NCI-H2171 treated with DMSO at 0.1 percent for 48 hours (cell line): ENCODE data around the gene SIM2.

ENCODE experiments used
- DNase-seq: peaks from one replicate; lab custom pipeline; 2025; lab: John Stamatoyannopoulos, UW

SIM2 gene

GRCh38 chr21:36738489-36739126, 39.7 kb downstream of the SIM2 start:
- no peak for DNase-seq

- no peak for DNase-seq
These were observed 42.6 kb downstream of the SIM2 start for GRCh38 chr21:36741506-36741905.

GRCh38 chr21:36743008-36743407, 44.1 kb downstream of the SIM2 start:
- no peak for DNase-seq

- no peak for DNase-seq
These were observed 44.5 kb downstream of the SIM2 start for GRCh38 chr21:36743446-36743845.

GRCh38 chr21:36744190-36744559, 45.3 kb downstream of the SIM2 start:
- no peak for DNase-seq

- DNase-seq = no peak
These were observed 45.8 kb downstream of the SIM2 start for GRCh38 chr21:36744560-36745231.

GRCh38 chr21:36745459-36745858, 46.5 kb downstream of the SIM2 start:
- DNase-seq = no peak

- DNase-seq = no peak
These were observed 48.3 kb downstream of the SIM2 start for GRCh38 chr21:36747041-36747814.

- DNase-seq = peak; percentile 43
These were observed 49.0 kb downstream of the SIM2 start for GRCh38 chr21:36747815-36748383.

- no peak for DNase-seq
These were observed 51.1 kb downstream of the SIM2 start for GRCh38 chr21:36749935-36750575.

GRCh38 chr21:36750576-36750959, 51.7 kb downstream of the SIM2 start:
- DNase-seq = no peak

GRCh38 chr21:36751383-36751782, 52.5 kb downstream of the SIM2 start:
- no peak for DNase-seq

- DNase-seq = no peak
These were observed 54.6 kb downstream of the SIM2 start for GRCh38 chr21:36753556-36753955.

- DNase-seq = no peak
These were observed 55.5 kb downstream of the SIM2 start for GRCh38 chr21:36754241-36754898.

GRCh38 chr21:36756527-36756926, 57.6 kb downstream of the SIM2 start:
- no peak for DNase-seq

GRCh38 chr21:36757196-36757595, 58.3 kb downstream of the SIM2 start:
- DNase-seq = no peak

GRCh38 chr21:36759348-36760083, 60.6 kb downstream of the SIM2 start:
- DNase-seq = no peak

GRCh38 chr21:36761685-36762084, 62.8 kb downstream of the SIM2 start:
- no peak for DNase-seq

- no peak for DNase-seq
These were observed 63.7 kb downstream of the SIM2 start for GRCh38 chr21:36762642-36763041.

- DNase-seq = no peak
These were observed 64.4 kb downstream of the SIM2 start for GRCh38 chr21:36763305-36763704.

GRCh38 chr21:36765229-36765628, 66.3 kb downstream of the SIM2 start:
- no peak for DNase-seq
